ENCODE measurements around the gene EIF4ENIF1. TPM values are rescaled to one million over a fixed set of nuclear protein-coding genes. Genes with fewer than 3 reads are reported as not detected.
A peak's percentile ranks its signal among the peaks of the same experiment; 100 is the strongest.

Gene EIF4ENIF1
- total and polyA plus RNA-seq, 9 of the 15 experiments (the other 6 are each of a cell fraction or from before 2014, with no cell fraction given), result 2.5 to 24.9 (median 15.8) TPM

- TF ChIP-seq, protein P1, sequence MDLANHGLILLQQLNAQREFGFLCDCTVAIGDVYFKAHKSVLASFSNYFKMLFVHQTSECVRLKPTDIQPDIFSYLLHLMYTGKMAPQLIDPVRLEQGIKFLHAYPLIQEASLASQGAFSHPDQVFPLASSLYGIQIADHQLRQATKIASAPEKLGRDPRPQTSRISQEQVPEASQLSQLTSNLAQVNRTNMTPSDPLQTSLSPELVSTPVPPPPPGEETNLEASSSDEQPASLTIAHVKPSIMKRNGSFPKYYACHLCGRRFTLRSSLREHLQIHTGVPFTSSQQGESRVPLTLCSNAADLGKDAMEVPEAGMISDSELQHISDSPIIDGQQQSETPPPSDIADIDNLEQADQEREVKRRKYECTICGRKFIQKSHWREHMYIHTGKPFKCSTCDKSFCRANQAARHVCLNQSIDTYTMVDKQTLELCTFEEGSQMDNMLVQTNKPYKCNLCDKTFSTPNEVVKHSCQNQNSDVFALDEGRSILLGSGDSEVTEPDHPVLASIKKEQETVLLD (IDR thresholded peaks at IDR 0.05), result no peak
- TF ChIP-seq CBFB (CRISPR knock-in tag; IDR thresholded peaks at IDR 0.05) (no peak), PTTG1 (tag; IDR thresholded peaks at IDR 0.05; ENCODE audit: low read depth) (no peak), HINFP (tag; conservative IDR thresholded peaks at IDR 0.05; ENCODE audit: low read depth) (no peak), ZNF280B (CRISPR knock-in tag; IDR thresholded peaks at IDR 0.05) (no peak), GTF3C2 (IDR thresholded peaks at IDR 0.05; ENCODE audit: borderline replicate concordance, extremely low read depth, insufficient read length) (no peak), ZFP91 (CRISPR knock-in tag; IDR thresholded peaks at IDR 0.05) (no peak), JUNB (CRISPR knock-in tag; conservative IDR thresholded peaks at IDR 0.05) (no peak), ZNF347 (CRISPR knock-in tag; IDR thresholded peaks at IDR 0.05; ENCODE audit: low read depth) (no peak), CREM (IDR thresholded peaks at IDR 0.05; ENCODE audit: low read depth) (no peak)
- TF ChIP-seq, protein P2, sequence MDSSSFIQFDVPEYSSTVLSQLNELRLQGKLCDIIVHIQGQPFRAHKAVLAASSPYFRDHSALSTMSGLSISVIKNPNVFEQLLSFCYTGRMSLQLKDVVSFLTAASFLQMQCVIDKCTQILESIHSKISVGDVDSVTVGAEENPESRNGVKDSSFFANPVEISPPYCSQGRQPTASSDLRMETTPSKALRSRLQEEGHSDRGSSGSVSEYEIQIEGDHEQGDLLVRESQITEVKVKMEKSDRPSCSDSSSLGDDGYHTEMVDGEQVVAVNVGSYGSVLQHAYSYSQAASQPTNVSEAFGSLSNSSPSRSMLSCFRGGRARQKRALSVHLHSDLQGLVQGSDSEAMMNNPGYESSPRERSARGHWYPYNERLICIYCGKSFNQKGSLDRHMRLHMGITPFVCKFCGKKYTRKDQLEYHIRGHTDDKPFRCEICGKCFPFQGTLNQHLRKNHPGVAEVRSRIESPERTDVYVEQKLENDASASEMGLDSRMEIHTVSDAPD (CRISPR knock-in tag; IDR thresholded peaks at IDR 0.05), result no peak
- TF ChIP-seq, protein P3, sequence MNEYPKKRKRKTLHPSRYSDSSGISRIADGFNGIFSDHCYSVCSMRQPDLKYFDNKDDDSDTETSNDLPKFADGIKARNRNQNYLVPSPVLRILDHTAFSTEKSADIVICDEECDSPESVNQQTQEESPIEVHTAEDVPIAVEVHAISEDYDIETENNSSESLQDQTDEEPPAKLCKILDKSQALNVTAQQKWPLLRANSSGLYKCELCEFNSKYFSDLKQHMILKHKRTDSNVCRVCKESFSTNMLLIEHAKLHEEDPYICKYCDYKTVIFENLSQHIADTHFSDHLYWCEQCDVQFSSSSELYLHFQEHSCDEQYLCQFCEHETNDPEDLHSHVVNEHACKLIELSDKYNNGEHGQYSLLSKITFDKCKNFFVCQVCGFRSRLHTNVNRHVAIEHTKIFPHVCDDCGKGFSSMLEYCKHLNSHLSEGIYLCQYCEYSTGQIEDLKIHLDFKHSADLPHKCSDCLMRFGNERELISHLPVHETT (CRISPR knock-in tag; conservative IDR thresholded peaks at IDR 0.05 in 1 of 2, IDR thresholded peaks at IDR 0.05 in 1 of 2), result peak in 1 of 2 experiments; percentile 56; a peak in 1 of 4 replicates
Observed at GRCh38 chr22:31489632-31490495, at the start of gene EIF4ENIF1 (continued).
